Epithelial cell of proximal tubule (primary cell): Measurements from ENCODE around the gene ABCG8. TPM values are rescaled to one million over a fixed set of nuclear protein-coding genes. Genes with fewer than 3 reads are reported as not detected.

Experiments
- DNase-seq: peaks from one replicate; pipeline ENCODE4 v3.0.0-alpha.2; 2011; ENCODE audit warnings: low read depth
- H3K4me3 ChIP-seq: 2 replicates; pipeline ENCODE4 v1.5.1; 2011; ENCODE audit warnings: low read depth, mild to moderate bottlenecking, low read length
- total RNA-seq: library from RNA; depleted of rRNA; stranded (reverse); fragments of >200 nt; gene quantifications from 2 replicates; pipeline ENCODE4 v1.2.3, GENCODE V29; 2015
- TF ChIP-seq, protein P1 (sequence below): conservative IDR thresholded peaks from 2 replicates; pipeline ENCODE4 v1.5.1; 2012; ENCODE audit warnings: low read depth, mild to moderate bottlenecking, low read length

Gene ABCG8
- total RNA-seq, 1 donor from 2014 or later = not detected

GRCh38 chr2:43837033-43837432 lies 1.7 kb upstream of the ABCG8 start:
- TF ChIP-seq, protein P1, sequence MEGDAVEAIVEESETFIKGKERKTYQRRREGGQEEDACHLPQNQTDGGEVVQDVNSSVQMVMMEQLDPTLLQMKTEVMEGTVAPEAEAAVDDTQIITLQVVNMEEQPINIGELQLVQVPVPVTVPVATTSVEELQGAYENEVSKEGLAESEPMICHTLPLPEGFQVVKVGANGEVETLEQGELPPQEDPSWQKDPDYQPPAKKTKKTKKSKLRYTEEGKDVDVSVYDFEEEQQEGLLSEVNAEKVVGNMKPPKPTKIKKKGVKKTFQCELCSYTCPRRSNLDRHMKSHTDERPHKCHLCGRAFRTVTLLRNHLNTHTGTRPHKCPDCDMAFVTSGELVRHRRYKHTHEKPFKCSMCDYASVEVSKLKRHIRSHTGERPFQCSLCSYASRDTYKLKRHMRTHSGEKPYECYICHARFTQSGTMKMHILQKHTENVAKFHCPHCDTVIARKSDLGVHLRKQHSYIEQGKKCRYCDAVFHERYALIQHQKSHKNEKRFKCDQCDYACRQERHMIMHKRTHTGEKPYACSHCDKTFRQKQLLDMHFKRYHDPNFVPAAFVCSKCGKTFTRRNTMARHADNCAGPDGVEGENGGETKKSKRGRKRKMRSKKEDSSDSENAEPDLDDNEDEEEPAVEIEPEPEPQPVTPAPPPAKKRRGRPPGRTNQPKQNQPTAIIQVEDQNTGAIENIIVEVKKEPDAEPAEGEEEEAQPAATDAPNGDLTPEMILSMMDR = no peak
- H3K4me3 ChIP-seq = no peak overlapping the region
- DNase-seq = no peak

DNA sequence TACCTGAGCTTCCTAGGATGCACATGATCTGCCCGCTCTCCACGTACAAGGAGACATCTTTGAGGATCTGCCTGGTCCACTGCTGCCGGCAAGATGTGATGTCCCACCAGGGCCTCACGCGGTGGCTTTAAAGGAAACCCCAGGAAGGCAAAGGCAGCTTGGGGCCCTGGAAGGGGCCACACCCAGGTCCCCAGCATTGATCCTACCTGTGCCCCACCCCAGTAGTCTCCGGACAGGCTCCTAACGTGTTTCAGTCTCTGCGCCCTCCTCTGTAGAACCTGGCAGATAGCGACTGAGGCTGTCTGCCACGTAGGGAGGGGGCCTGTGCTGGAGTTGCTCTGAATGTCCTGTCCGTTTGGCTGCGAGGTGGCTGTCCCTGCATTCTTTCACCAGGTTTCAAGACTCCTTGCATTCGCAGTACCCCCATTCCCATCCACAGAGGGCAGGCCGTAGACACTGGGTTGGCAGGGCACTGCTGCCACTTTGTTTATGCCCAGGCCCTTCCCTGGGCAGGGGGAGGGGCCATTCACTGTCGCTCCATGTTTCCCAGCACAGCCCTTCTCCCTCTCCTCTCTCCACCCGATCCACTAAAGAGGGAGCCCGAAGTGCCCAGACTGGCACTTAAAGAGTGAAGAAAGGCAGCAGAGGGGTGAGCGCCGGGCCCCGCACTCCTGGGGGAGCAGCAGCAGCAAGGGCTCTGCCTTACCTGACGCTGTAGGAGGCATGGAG lies 776 bp upstream of the ABCG8 start:
- TF ChIP-seq, protein P1 = no peak
- no peak for DNase-seq
- H3K4me3 ChIP-seq = no peak overlapping the region

- no peak overlapping the region for H3K4me3 ChIP-seq
- TF ChIP-seq, protein P1 = no peak
- no peak for DNase-seq
These were observed 1.2 kb downstream of the ABCG8 start for GRCh38 chr2:43839776-43840564.

DNA sequence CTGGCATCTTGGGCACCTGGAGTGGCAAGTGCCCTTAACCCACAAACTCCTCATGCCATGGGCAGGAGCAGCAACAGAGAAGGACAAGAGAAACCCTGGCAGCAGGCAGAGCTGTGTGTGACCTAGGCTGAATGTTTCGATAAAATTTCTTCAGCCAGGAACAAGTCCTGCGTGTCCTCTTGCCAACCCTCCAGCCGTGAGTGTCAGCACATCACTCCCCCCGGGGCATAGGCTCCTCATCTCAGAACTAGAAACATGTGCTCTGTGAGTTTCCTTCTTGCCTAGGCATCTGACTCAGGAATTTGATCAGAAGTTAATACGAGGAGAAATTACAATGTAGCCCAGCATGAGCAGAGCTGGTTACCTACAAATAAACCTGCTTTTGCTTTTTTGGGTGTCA lies 2.2 kb downstream of the ABCG8 start:
- no peak for DNase-seq
- TF ChIP-seq, protein P1 = no peak
- H3K4me3 ChIP-seq = no peak overlapping the region

- H3K4me3 ChIP-seq = no peak overlapping the region
- no peak for DNase-seq
- TF ChIP-seq, protein P1 = no peak
These were observed 3.4 kb downstream of the ABCG8 start for GRCh38 chr2:43841949-43842865.

DNA sequence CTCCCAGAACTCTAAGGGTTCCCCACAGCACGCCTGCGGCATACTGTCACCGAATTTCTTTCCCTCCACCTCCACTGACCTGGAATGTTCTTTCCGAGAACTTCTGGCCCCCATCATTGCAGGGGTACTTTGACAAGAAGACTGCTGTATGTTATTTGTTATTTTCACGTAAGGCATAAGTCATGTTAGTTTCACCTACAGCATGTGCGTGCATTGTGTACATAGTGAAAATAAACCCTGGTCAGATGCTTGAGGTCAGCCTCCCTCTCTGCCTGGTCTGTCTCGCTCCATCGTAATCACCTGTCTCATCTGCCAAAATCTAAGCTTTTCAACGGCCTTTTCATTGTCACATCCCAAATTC lies 4.1 kb downstream of the ABCG8 start:
- no peak overlapping the region for H3K4me3 ChIP-seq
- TF ChIP-seq, protein P1 = no peak
- DNase-seq = no peak
